ENCODE measurements around the gene C4orf50.

The C4orf50 gene

DNA sequence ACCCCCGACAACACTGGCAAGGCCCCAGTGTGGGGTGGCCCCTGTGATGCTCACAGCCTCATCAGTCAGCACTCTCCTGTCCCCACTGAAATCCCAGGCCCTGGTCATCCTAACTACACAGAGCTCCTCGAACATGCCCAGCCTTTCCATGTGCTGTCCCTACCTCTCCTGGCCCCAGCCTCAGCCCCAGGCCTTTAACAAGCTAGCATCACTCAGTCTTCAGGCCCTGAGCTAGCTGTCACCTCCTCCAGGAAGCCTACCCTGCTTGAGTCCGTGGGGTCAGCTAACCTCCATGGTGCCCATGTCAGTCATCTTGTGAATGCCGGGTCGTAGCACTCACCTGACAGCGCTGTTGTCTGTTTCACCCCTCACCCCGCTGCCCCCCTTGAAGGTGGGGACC lies 25.6 kb upstream of the C4orf50 start:
- DNase-seq (ENCODE audit: low read depth in 2 of 2): no peak

GRCh38 chr4:6043188-6043587 lies 25.0 kb upstream of the C4orf50 start:
- no peak for DNase-seq (ENCODE audit: low read depth in 2 of 2)

- no peak for DNase-seq (ENCODE audit: low read depth in 2 of 2)
These were observed 24.2 kb upstream of the C4orf50 start for GRCh38 chr4:6042293-6043063.

- no peak for DNase-seq (ENCODE audit: low read depth in 2 of 2)
These were observed 23.6 kb upstream of the C4orf50 start for GRCh38 chr4:6041800-6042199.

DNA sequence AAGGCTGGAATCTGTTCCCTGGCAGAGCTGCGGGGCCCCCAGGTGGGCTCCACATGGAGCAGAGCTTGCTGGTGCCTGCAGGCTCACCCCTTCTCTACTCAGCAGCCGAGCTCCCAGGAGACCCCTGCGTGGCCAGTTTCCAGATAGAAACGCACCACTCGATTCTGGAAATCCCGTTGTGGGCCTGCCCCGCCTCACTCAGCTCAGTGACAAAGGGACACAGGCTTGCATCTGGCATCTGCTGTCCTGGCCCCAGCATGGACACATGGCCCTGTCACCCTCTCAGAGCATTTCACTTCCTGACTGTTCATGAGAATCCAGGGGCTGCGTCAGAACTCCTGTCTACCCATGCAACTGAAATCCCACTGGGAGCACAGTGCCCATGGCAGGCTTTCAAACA lies 20.5 kb upstream of the C4orf50 start:
- DNase-seq (ENCODE audit: low read depth in 2 of 2): no peak

DNA sequence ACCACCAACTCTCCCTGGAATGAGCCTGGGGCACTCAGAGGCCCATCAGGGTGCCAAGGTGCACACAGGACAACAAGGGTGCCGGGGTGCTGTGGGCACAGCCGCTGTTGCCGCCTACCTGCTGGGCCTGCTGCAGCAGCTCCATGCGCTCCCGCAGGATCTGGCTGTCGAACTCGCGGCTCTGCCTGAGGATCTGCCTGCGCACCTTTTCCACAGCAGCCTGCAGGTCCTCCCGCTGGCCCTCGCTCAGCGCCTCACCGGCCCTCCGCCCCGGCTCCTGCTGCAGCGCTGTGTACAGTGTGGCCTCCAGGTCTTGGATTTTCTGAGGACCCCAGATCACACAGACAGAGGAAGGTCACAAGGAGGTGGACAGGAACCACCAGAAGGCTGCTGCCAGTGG lies 17.6 kb upstream of the C4orf50 start:
- no peak for DNase-seq (ENCODE audit: low read depth in 2 of 2)

GRCh38 chr4:6033381-6033780 lies 15.2 kb upstream of the C4orf50 start:
- no peak for DNase-seq (ENCODE audit: low read depth in 2 of 2)

GRCh38 chr4:6032249-6033244 lies 14.3 kb upstream of the C4orf50 start:
- no peak for DNase-seq (ENCODE audit: low read depth in 2 of 2)

GRCh38 chr4:6031846-6032245 lies 13.6 kb upstream of the C4orf50 start:
- no peak for DNase-seq (ENCODE audit: low read depth in 2 of 2)

- DNase-seq (ENCODE audit: low read depth in 2 of 2): no peak
These were observed 12.4 kb upstream of the C4orf50 start for GRCh38 chr4:6030679-6031078.

GRCh38 chr4:6029254-6029653 lies 11.0 kb upstream of the C4orf50 start:
- DNase-seq (ENCODE audit: low read depth in 2 of 2): no peak

DNA sequence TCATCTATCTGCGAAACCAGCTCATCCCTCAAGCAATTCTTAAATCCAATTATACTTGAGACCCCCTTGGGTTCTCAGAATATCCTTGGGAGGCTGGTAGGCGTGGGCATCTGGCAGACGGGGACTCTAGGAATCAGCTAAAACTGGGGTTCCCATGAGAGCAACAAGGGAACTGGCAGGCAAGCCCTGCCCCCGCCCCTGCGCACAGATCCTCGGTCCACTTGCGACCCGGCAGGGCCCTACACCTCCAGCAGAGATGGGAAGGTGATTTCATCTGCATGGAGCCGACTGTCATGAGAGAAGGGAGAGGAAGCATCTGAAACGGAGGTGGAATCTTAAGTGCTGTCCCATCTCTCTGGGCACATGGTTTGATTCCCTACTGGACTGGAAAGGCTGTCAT lies 9.9 kb upstream of the C4orf50 start:
- DNase-seq (ENCODE audit: low read depth in 2 of 2): no peak

DNA sequence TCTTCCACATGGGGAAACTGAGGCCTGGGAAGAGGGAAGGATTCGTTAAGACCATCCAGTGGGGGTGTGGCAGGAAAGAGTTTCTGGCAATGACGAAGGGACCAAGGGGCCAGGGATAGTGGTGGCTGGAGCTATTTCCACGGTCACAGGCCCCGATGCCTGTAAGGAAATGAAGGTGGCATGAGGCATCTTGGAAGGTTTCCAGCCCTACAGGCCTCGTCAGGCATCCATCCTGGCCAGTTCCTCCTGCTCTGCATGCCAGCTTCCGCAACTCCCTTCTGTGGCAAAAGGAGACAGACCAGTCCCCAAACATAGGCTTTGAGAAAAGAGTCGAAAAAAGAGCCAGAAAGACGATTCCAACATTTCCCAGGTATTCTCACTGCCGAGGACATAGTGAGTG lies 9.2 kb upstream of the C4orf50 start:
- DNase-seq (ENCODE audit: low read depth in 2 of 2): no peak

DNA sequence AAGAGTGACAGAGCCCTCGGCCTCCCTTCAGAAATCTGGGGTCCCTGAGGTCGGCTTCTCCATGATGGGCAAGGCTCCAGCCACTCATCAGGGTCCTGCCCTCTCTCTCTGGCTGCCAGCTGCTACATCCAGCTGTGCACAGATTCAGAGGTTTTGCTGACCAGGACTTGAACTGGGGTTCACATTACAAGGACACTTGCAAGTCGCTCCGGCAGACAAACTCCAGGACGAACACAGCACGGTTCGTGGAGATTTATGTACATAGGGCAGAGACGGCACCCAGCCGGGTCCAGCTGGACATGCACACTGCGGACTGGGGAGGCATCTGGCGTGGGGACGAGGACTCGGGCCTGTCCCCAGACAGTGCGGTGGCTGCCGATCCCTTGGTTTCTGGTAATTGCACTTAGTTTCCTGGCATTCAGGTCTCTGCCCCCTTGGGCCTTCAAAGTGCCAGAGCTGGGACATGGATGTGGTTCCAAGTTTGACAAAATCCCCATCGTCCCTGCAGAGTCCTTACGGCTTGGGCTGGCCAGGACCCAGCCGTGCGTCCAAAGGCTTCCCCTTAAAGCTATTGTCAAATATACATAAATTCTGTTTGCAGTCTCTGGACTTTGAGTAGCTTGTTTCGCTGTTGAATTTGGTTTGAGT lies 6.2 kb upstream of the C4orf50 start:
- DNase-seq (ENCODE audit: low read depth in 2 of 2): no peak

DNA sequence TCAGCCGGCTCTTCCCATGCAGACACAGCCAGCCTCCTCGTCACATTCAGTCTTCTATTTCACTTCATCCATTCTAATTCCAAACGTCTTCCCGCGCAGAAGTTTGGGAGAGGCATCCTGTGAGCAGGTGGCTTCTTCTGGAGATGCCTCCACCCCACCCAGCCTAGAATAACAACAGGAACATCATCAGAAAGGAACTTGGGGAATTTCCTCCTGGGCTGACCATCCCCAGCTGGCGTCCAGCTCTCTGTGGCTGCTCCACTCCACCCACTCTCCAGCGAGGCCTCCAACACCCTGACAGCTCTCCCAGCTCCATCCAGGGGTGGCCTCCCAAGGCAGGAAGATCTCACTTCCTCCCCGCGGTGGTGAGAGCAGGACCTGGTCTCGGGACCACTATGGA lies 5.5 kb upstream of the C4orf50 start:
- no peak for DNase-seq (ENCODE audit: low read depth in 2 of 2)

- DNase-seq (ENCODE audit: low read depth in 2 of 2): no peak
These were observed 4.5 kb upstream of the C4orf50 start for GRCh38 chr4:6022607-6023288.

DNA sequence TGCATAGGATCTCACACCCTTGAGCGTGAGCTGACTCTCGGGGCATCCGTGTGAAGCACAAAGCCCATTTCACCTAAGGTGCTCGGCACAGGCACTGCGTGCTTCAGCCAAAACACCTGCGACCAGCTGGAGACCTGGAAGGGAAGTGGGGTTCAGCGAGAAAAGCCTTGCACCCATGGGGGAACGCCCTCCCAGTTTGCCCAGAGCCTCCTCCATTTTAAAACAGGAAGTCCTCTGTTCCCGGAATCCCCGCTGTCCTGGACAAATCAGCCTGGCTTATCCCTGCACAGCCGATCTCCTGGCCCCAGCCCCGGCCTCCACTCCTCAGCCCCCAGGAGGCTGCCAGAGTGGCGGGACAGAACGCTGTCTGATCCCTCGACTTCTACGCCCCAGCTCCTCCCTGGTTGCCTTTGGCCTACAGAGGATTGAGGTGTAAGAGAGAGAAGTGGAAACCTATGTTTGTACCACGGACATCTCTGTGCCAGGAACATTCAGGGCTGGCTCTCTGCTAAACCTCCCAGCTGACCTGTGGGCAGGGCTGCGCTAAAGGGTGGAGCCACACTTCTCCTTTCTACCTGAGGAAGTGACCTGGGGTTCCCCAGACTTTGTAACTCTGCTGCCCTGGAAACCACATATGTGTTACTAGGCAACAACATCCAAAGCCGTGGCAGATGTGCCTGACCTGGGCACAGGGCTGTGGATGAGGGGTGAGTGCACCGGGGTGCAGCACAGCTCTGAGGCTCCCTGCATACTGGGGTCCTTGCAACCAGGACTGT lies 3.8 kb upstream of the C4orf50 start:
- no peak for DNase-seq (ENCODE audit: low read depth in 2 of 2)

DNA sequence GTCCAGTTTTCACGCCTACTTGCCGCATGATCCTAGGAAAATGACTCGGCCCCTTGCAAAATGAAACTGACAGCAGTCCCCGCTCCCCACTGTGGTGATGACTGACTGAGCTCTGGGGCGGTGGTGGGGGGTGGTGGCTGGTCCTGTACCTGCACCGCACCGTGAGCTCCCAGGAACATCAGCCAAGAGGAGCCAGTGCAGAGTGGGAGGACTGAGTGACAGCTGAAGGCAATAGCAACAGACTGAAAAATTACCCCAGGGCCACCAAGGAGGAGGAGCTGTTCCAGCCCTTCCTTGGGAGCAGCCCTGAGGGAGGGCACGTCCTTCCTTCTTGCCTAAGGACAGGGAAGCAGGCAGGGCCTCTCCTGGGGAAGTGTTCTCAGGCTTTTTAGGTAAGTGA lies 2.4 kb upstream of the C4orf50 start:
- DNase-seq (ENCODE audit: low read depth in 2 of 2): no peak

- DNase-seq (ENCODE audit: low read depth in 2 of 2): no peak
These were observed 1.4 kb upstream of the C4orf50 start for GRCh38 chr4:6019316-6020263.

GRCh38 chr4:6017800-6018199 lies 431 bp downstream of the C4orf50 start:
- no peak for DNase-seq (ENCODE audit: low read depth in 2 of 2)
